ENCODE measurements around the gene BRD3. TPM values are rescaled to one million over a fixed set of nuclear protein-coding genes. Genes with fewer than 3 reads are reported as not detected.

Gene BRD3
- polyA plus RNA-seq, 1 experiment: 6.6 TPM

- no peak for TF ChIP-seq CTCF (IDR thresholded peaks at IDR 0.05; ENCODE audit: insufficient read depth, low read depth, low read length)
- no peak for DNase-seq (ENCODE audit: low read depth)
- POLR2A ChIA-PET: no interaction called here
- H3K27me3 ChIP-seq (ENCODE audit: control insufficient read depth, insufficient read depth, low read length): no peaks in the 10 kb centered on the region
- H3K4me3 ChIP-seq (ENCODE audit: low read depth, low read length): no peak overlapping the region
- peaks cover 5% of the 10 kb centered on the region for H3K36me3 ChIP-seq (ENCODE audit: control insufficient read depth, insufficient read depth, low read length)
- CTCF ChIA-PET: no interaction called here
Measured at GRCh38 chr9:133980864-133981588, 86.8 kb downstream of the BRD3 start.

Other genes with a start within 250 kb of the BRD3 start
- 9.0 and 9.9 TPM in 2 replicates for gene VAV2, start 75.7 kb downstream of the BRD3 start, polyA plus RNA-seq (2011; rRNA removed)
- 16.4 and 23.5 TPM in 2 replicates for gene BRD3OS, start 42.5 kb downstream of the BRD3 start, polyA plus RNA-seq (2011; rRNA removed)
- 23.8 and 24.4 TPM in 2 replicates for gene WDR5, start 68.1 kb upstream of the BRD3 start, polyA plus RNA-seq (2011; rRNA removed)
- not detected in 2 replicates for gene RNU6ATAC, start 96.5 kb upstream of the BRD3 start, polyA plus RNA-seq (2011; rRNA removed)

Data from BJ (cell line).